ENCODE measurements around the gene FBXO44.

FBXO44 gene

DNA sequence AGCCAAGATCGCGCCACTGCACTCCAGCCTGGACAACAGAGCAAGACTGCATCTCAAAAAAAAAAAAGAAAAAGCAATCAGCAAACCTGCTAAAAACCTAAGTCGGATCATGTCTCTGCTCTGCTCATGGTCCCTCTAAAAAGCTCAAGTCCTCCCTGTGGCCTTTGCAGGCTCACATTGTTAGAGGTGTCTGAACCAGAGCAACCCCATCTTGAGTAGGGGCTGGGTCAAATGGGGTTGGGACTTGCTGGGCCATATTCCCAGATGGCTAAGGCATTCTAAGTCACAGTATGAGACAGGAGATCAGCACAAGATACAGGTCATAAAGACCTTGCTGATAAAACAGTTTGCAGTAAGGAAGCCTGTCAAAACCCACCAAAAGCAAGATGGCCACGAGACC, 33.8 kb downstream of the FBXO44 start:
- no CpG with 5 or more reads among the region's 4 CpGs for WGBS (ENCODE audit: insufficient coverage, insufficient read length)
- Histone ChIP-seq H3K27me3 (ENCODE audit: control insufficient read depth, insufficient read depth, low read length) (no peaks in the 10 kb centered on the region), H3K9me3 (ENCODE audit: control insufficient read depth, insufficient read depth, low read length) (no peaks in the 10 kb centered on the region), H3K27ac (ENCODE audit: low read length) (no peak overlapping the region), H3K4me1 (ENCODE audit: control insufficient read depth, insufficient read depth, low read length) (peaks cover 8% of the 10 kb centered on the region), H3K36me3 (ENCODE audit: control insufficient read depth, insufficient read depth, low read length) (no peaks in the 10 kb centered on the region; the same call in 1 of the 2 replicates), H3K4me3 (ENCODE audit: low read length) (no peak overlapping the region)
- no peak for DNase-seq (ENCODE audit: low read depth, low spot score)

DNA sequence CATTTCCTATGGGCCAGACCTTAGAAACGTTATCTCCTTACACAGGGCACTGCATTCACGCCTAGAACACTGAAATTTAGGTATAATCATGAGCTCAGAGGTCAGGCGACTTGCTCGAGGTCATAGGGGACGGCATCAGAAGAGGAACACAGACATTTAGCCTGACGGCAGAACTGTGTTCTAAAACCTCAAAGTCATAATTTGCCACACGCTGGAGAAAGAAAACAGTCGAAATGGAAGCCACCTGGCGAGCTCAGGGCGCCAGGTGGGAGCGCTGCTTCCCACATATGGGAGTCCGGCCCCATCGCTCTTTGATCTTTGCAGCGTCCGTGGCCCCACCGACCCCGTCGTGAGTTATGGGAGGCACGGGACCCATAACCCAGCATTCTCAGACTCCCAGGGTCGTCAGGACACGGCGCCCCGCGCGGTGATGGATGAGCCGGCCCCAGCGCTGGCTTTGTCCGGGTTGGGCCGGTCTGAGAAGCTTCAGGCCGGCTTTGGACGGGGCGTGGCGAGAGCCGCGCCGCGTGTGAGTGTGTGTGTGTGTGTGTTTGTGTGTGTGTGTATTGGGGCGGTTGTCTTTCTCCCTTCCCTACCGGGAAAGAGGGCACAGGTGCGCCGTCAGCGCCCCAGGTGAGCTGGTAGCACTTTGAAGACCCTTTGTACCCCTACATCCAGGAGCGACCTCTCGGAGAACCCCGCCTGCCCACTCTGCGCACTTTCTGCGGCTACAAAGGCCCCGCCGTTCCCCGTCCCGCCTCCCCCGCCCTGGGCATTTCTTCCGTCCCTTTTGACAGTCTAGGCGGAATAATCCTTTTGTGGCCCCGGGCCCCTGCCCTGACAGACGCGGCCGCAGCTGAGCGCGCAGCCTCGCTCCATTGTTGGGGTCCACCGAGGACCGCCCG, 36.0 kb downstream of the FBXO44 start:
- Histone ChIP-seq H3K4me1 (ENCODE audit: control insufficient read depth, insufficient read depth, low read length) (peaks cover 13% of the 10 kb centered on the region), H3K27me3 (ENCODE audit: control insufficient read depth, insufficient read depth, low read length) (no peaks in the 10 kb centered on the region), H3K27ac (ENCODE audit: low read length) (peak overlapping the region; percentile 49), H3K36me3 (ENCODE audit: control insufficient read depth, insufficient read depth, low read length) (no peaks in the 10 kb centered on the region; the same call in 1 of the 2 replicates), H3K4me3 (ENCODE audit: low read length) (peak overlapping the region; percentile 98), H3K9me3 (ENCODE audit: control insufficient read depth, insufficient read depth, low read length) (no peaks in the 10 kb centered on the region)
- no peak for DNase-seq (ENCODE audit: low read depth, low spot score)
- WGBS (ENCODE audit: insufficient coverage, insufficient read length), result no CpG with 5 or more reads among the region's 64 CpGs

DNA sequence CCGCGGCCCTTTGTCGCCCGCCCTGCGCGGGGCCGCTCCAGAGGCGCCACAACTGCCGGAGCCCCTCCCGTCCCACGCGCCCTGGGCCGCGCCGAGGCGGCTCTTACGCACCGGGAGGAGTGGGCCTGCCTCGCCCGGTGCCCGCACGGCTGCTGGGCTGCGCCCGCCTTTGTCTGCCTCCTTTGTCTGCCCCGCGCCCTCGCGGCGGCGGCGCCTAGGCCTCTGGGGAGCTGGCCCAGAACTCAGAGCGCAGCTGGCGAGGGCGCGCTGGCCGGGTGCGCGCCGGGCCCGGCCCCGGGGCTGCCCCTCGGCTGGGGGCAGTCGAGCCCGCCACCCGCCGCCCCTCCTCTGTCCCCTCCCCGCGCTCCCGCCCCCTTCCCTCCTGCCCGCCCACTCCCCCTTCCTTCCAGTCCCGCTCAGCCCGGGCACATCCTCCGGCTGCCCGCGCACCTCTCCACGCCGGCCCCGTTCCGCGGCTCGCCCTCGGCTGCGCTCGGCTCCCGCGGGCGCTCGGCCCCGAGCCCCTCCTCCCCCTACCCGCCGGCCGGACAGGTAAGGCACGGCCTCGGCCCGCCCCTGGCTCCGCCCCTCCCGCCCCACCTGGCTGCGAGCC, 36.7 kb downstream of the FBXO44 start, which contains the start of gene DRAXIN:
Gene DRAXIN, plus strand, starts transcription at position 409 of the 613 bp plus-strand sequence. CDS start 14,549 bp downstream, outside the sequence.
- Histone ChIP-seq H3K36me3 (ENCODE audit: control insufficient read depth, insufficient read depth, low read length) (no peaks in the 10 kb centered on the region), H3K4me1 (ENCODE audit: control insufficient read depth, insufficient read depth, low read length) (peaks cover 14% of the 10 kb centered on the region), H3K9me3 (ENCODE audit: control insufficient read depth, insufficient read depth, low read length) (no peaks in the 10 kb centered on the region), H3K4me3 (ENCODE audit: low read length) (peak within 1 kb of the TSS; percentile 98), H3K27ac (ENCODE audit: low read length) (no peak within 1 kb of the TSS), H3K27me3 (ENCODE audit: control insufficient read depth, insufficient read depth, low read length) (no peaks in the 10 kb centered on the region)
- no peak for DNase-seq (ENCODE audit: low read depth, low spot score)
- WGBS (ENCODE audit: insufficient coverage, insufficient read length), result no CpG with 5 or more reads among the region's 78 CpGs

GRCh38 chr1:11691928-11692711, 37.4 kb downstream of the FBXO44 start:
- no CpG with 5 or more reads among the region's 64 CpGs for WGBS (ENCODE audit: insufficient coverage, insufficient read length)
- Histone ChIP-seq H3K4me3 (ENCODE audit: low read length) (peak overlapping the region; percentile 98; the same call in 1 of the 2 replicates), H3K27me3 (ENCODE audit: control insufficient read depth, insufficient read depth, low read length) (no peaks in the 10 kb centered on the region)

DNA sequence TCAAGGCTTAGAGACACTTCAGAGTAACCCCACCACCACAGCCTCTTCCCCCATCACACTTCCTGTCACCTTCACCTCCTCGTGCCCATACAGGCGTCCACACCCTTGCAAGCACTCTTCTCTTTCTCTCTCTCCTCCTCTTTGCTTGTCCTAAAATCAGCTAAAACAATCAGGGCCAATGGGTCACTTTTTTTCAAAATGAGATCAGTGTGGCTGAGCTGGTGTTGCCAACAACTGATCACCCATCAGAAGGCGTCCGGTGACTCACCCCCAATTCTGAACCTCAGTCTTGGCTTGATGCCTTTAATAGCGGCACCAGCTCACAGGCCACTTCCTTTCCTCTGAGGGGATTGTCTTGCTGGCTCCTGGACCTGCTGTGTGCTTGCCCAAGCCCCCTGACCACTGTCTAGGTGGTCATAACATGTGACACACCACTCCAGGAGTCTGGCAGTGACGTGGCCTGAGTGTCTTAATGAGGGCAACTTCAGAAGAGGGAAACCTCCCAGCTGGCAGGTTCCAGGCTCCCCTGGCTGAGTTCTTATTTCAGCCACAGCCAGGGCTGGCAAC, 38.4 kb downstream of the FBXO44 start:
- Histone ChIP-seq H3K4me3 (ENCODE audit: low read length) (no peak overlapping the region), H3K27me3 (ENCODE audit: control insufficient read depth, insufficient read depth, low read length) (no peaks in the 10 kb centered on the region), H3K9me3 (ENCODE audit: control insufficient read depth, insufficient read depth, low read length) (no peaks in the 10 kb centered on the region), H3K4me1 (ENCODE audit: control insufficient read depth, insufficient read depth, low read length) (peaks cover 16% of the 10 kb centered on the region), H3K36me3 (ENCODE audit: control insufficient read depth, insufficient read depth, low read length) (no peaks in the 10 kb centered on the region), H3K27ac (ENCODE audit: low read length) (no peak overlapping the region)
- no CpG with 5 or more reads among the region's 6 CpGs for WGBS (ENCODE audit: insufficient coverage, insufficient read length)
- no peak for DNase-seq (ENCODE audit: low read depth, low spot score)

More at GRCh38 chr1:11691928-11692711, 37.4 kb downstream of the FBXO44 start:
- H3K9me3 ChIP-seq (ENCODE audit: control insufficient read depth, insufficient read depth, low read length), result no peaks in the 10 kb centered on the region
- no peak for DNase-seq (ENCODE audit: low read depth, low spot score)
- H3K27ac ChIP-seq (ENCODE audit: low read length), result no peak overlapping the region
- H3K36me3 ChIP-seq (ENCODE audit: control insufficient read depth, insufficient read depth, low read length), result no peaks in the 10 kb centered on the region
- peaks cover 14% of the 10 kb centered on the region for H3K4me1 ChIP-seq (ENCODE audit: control insufficient read depth, insufficient read depth, low read length)

- Histone ChIP-seq H3K27me3 (ENCODE audit: control insufficient read depth, insufficient read depth, low read length) (no peaks in the 10 kb centered on the region), H3K9me3 (ENCODE audit: control insufficient read depth, insufficient read depth, low read length) (no peaks in the 10 kb centered on the region), H3K4me1 (ENCODE audit: control insufficient read depth, insufficient read depth, low read length) (peaks cover 14% of the 10 kb centered on the region), H3K36me3 (ENCODE audit: control insufficient read depth, insufficient read depth, low read length) (no peaks in the 10 kb centered on the region), H3K4me3 (ENCODE audit: low read length) (no peak overlapping the region), H3K27ac (ENCODE audit: low read length) (no peak overlapping the region)
- no CpG with 5 or more reads among the region's 5 CpGs for WGBS (ENCODE audit: insufficient coverage, insufficient read length)
- no peak for DNase-seq (ENCODE audit: low read depth, low spot score)
Observed at GRCh38 chr1:11693917-11694316, 39.2 kb downstream of the FBXO44 start.

DNA sequence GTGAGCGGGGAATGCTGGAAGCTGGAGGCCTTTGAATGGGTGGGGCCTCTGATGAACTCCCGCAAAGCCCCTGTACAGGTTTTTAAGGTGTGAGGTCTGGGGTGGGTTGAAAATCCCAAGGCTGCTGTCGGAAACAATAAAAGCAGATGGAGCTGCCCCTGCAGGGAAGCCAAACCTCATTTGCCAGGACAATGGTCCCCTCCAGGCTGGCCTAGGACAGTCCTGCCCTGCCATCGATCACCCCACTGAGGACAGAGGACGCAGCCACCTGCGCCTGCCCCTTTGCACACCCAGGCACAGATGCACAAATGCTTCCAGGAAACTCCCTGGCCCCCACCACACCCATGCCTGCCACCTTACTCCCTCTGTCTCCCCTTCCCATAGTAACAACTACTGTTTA, 41.2 kb downstream of the FBXO44 start:
- peaks cover 16% of the 10 kb centered on the region for H3K4me1 ChIP-seq (ENCODE audit: control insufficient read depth, insufficient read depth, low read length)
- H3K36me3 ChIP-seq (ENCODE audit: control insufficient read depth, insufficient read depth, low read length), result no peaks in the 10 kb centered on the region
- H3K27me3 ChIP-seq (ENCODE audit: control insufficient read depth, insufficient read depth, low read length), result no peaks in the 10 kb centered on the region
- no peak for DNase-seq (ENCODE audit: low read depth, low spot score)
- no peak overlapping the region for H3K27ac ChIP-seq (ENCODE audit: low read length)
- no peak overlapping the region for H3K4me3 ChIP-seq (ENCODE audit: low read length)
- no CpG with 5 or more reads among the region's 6 CpGs for WGBS (ENCODE audit: insufficient coverage, insufficient read length)
- H3K9me3 ChIP-seq (ENCODE audit: control insufficient read depth, insufficient read depth, low read length), result no peaks in the 10 kb centered on the region

DNA sequence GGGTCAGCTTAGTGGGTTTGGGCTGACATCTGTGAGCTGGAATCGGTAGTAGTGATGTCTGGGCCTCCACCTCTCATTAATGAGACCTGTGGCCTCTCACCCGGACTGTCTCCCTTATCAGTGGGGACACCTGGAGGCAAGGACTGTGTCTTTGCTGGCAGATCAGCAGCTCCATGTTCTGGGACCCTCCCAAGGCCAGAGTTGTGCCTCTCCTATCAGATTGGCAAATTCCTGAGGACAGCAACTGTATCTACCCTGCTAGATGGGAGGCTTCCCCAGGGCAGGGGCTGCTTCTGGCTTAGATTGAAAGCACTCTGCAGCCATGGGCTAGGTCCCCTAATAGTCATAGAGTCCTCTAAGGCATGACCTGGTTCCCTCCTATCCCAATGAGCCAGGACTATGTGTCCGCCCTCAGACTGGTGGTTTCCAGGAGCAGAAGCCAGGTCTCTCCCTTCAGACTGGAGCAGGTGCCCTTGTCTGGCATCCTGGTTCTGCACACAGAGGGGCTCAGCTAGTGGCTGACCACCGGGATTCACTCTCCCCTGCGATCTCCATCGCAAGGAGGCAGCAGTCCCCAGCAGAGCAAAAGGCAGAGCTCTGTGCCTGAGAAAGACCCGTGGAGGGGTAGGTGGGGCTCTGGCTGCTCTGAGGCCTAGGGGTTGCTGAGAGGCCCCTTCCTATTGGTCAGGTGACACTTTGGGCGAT, 42.7 kb downstream of the FBXO44 start:
- H3K4me1 ChIP-seq (ENCODE audit: control insufficient read depth, insufficient read depth, low read length), result peaks cover 20% of the 10 kb centered on the region
- DNase-seq (ENCODE audit: low read depth, low spot score), result no peak
- no peak overlapping the region for H3K27ac ChIP-seq (ENCODE audit: low read length)
- no peaks in the 10 kb centered on the region for H3K27me3 ChIP-seq (ENCODE audit: control insufficient read depth, insufficient read depth, low read length)
- peaks cover 3% of the 10 kb centered on the region; the same call in 1 of the 2 replicates for H3K36me3 ChIP-seq (ENCODE audit: control insufficient read depth, insufficient read depth, low read length)
- no peak overlapping the region for H3K4me3 ChIP-seq (ENCODE audit: low read length)
- H3K9me3 ChIP-seq (ENCODE audit: control insufficient read depth, insufficient read depth, low read length), result no peaks in the 10 kb centered on the region
- WGBS (ENCODE audit: insufficient coverage, insufficient read length), result no CpG with 5 or more reads among the region's 8 CpGs

- H3K4me3 ChIP-seq (ENCODE audit: low read length), result no peak overlapping the region
- WGBS (ENCODE audit: insufficient coverage, insufficient read length), result no CpG with 5 or more reads among the region's 5 CpGs
- peaks cover 18% of the 10 kb centered on the region for H3K4me1 ChIP-seq (ENCODE audit: control insufficient read depth, insufficient read depth, low read length)
- no peaks in the 10 kb centered on the region for H3K27me3 ChIP-seq (ENCODE audit: control insufficient read depth, insufficient read depth, low read length)
- no peak for DNase-seq (ENCODE audit: low read depth, low spot score)
- H3K27ac ChIP-seq (ENCODE audit: low read length), result no peak overlapping the region
- peaks cover 3% of the 10 kb centered on the region; the same call in 1 of the 2 replicates for H3K36me3 ChIP-seq (ENCODE audit: control insufficient read depth, insufficient read depth, low read length)
- no peaks in the 10 kb centered on the region for H3K9me3 ChIP-seq (ENCODE audit: control insufficient read depth, insufficient read depth, low read length)
Observed at GRCh38 chr1:11697893-11698210, 43.2 kb downstream of the FBXO44 start.
